Peyer's patch (tissue), 4 donors: Measurements from ENCODE around the gene FLRT2.

Experiments used
- CTCF ChIP-seq, 6 experiments: fragments of 450-650 bp in 4 of 6; fragments of 200-600 bp in 2 of 6; sonication (generic) in 1 of 6; IDR thresholded peaks; one replicate each; pipeline ENCODE4 v1.5.1; 2017 to 2019; ENCODE audit warnings: antibody characterized with exemption in 6 of 6, mild to moderate bottlenecking in 3 of 6, moderate library complexity in 1 of 6
- POLR2A ChIP-seq, 2 donors: fragments of 450-650 bp; IDR thresholded peaks; one replicate each; pipeline ENCODE4 v1.5.1; 2017; ENCODE audit warnings: antibody characterized with exemption in 2 of 2, mild to moderate bottlenecking in 2 of 2, moderate library complexity in 2 of 2

GRCh38 chr14:85675957-85676356, 146.0 kb downstream of the FLRT2 start:
- no peak for TF ChIP-seq POLR2A (IDR thresholded peaks at IDR 0.05)
- TF ChIP-seq CTCF (IDR thresholded peaks at IDR 0.05): no peak
